Neural crest cell (in vitro differentiated cells): ENCODE measurements around the gene KIF26B. TPM values are rescaled to one million over a fixed set of nuclear protein-coding genes. Genes with fewer than 3 reads are reported as not detected.

Experiments used
- DNase-seq: peaks from one replicate; pipeline ENCODE4 v3.0.0; 2021; ENCODE audit warnings: low read depth, mixed read lengths, low spot score
- H3K27ac Mint-ChIP-seq: one replicate; pipeline ENCODE4 v1.8.0; 2021; ENCODE audit warnings: mild to moderate bottlenecking, mixed read lengths; ENCODE audit not compliant: unreplicated experiment
- H3K27me3 Mint-ChIP-seq: 2 replicates; pipeline ENCODE4 v1.8.0; 2021; ENCODE audit warnings: low read depth, mild to moderate bottlenecking, mixed read lengths
- H3K36me3 Mint-ChIP-seq: 2 replicates; pipeline ENCODE4 v1.8.0; 2021; ENCODE audit warnings: low read depth, mild to moderate bottlenecking, mixed read lengths
- H3K4me1 Mint-ChIP-seq: 2 replicates; pipeline ENCODE4 v1.8.0; 2021; ENCODE audit warnings: mixed read lengths
- H3K4me3 Mint-ChIP-seq: one replicate; pipeline ENCODE4 v1.8.0; 2021; ENCODE audit warnings: mild to moderate bottlenecking, mixed read lengths
- H3K9me3 Mint-ChIP-seq: 2 replicates; pipeline ENCODE4 v1.8.0; 2021; ENCODE audit warnings: mixed read lengths
- total RNA-seq: library from RNA; stranded (reverse); gene quantifications from 2 replicates; pipeline ENCODE4 v1.2.1, GENCODE V29; 2021
- TF ChIP-seq, protein P1 (sequence below): fragments of 200-600 bp; sonication (generic); conservative IDR thresholded peaks from 2 replicates; pipeline ENCODE4 v1.5.0; 2021; ENCODE audit warnings: antibody characterized with exemption, mild to moderate bottlenecking

Gene KIF26B
- total RNA-seq, 1 donor from 2014 or later: 6.2 TPM

DNA sequence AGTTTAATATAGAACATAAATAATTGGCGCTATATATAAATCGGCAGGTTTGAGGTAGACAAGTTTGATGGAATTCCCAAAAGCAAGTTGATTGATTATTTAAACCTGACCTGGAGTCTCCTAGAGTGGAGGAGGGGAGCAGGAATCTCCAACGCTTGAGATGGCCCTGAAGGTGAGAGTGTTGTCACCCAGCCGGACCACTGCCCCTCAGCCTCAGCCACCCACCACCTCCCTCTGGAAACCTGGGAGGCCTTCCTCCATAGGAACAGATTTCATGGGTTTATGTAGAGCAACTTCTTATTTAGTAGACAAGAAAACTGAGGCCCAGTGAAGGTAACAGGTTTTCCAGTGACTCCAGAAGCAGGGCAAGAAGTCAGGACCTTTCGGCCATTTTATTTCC is 389.5 kb downstream of the KIF26B start:
- Mint-ChIP-seq H3K36me3 (no peaks in the 10 kb centered on the region), H3K4me3 (no peak overlapping the region), H3K27ac (no peak overlapping the region), H3K9me3 (no peaks in the 10 kb centered on the region), H3K4me1 (no peaks in the 10 kb centered on the region), H3K27me3 (no peaks in the 10 kb centered on the region)
- TF ChIP-seq, protein P1, sequence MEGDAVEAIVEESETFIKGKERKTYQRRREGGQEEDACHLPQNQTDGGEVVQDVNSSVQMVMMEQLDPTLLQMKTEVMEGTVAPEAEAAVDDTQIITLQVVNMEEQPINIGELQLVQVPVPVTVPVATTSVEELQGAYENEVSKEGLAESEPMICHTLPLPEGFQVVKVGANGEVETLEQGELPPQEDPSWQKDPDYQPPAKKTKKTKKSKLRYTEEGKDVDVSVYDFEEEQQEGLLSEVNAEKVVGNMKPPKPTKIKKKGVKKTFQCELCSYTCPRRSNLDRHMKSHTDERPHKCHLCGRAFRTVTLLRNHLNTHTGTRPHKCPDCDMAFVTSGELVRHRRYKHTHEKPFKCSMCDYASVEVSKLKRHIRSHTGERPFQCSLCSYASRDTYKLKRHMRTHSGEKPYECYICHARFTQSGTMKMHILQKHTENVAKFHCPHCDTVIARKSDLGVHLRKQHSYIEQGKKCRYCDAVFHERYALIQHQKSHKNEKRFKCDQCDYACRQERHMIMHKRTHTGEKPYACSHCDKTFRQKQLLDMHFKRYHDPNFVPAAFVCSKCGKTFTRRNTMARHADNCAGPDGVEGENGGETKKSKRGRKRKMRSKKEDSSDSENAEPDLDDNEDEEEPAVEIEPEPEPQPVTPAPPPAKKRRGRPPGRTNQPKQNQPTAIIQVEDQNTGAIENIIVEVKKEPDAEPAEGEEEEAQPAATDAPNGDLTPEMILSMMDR: no peak
- no peak for DNase-seq

GRCh38 chr1:245546875-245547274 is 392.1 kb downstream of the KIF26B start:
- Mint-ChIP-seq H3K27ac (peak overlapping the region; percentile 86), H3K27me3 (no peaks in the 10 kb centered on the region), H3K9me3 (no peaks in the 10 kb centered on the region), H3K4me1 (peaks cover 14% of the 10 kb centered on the region), H3K4me3 (no peak overlapping the region), H3K36me3 (no peaks in the 10 kb centered on the region)
- no peak for DNase-seq
- TF ChIP-seq, protein P1: no peak

GRCh38 chr1:245549996-245550719 is 395.4 kb downstream of the KIF26B start:
- Mint-ChIP-seq H3K27me3 (no peaks in the 10 kb centered on the region), H3K36me3 (no peaks in the 10 kb centered on the region), H3K27ac (peak overlapping the region; percentile 88), H3K9me3 (no peaks in the 10 kb centered on the region), H3K4me1 (peaks cover 14% of the 10 kb centered on the region), H3K4me3 (no peak overlapping the region)
- TF ChIP-seq, protein P1: no peak
- DNase-seq: peak; percentile 1

GRCh38 chr1:245550720-245551043 is 395.9 kb downstream of the KIF26B start:
- no peak overlapping the region for H3K4me3 Mint-ChIP-seq
- H3K27me3 Mint-ChIP-seq: peaks cover 4% of the 10 kb centered on the region
- H3K36me3 Mint-ChIP-seq: no peaks in the 10 kb centered on the region
- TF ChIP-seq, protein P1: no peak
- no peak for DNase-seq
- no peak overlapping the region for H3K27ac Mint-ChIP-seq
- peaks cover 14% of the 10 kb centered on the region for H3K4me1 Mint-ChIP-seq
- no peaks in the 10 kb centered on the region for H3K9me3 Mint-ChIP-seq

GRCh38 chr1:245551536-245551935 is 396.8 kb downstream of the KIF26B start:
- Mint-ChIP-seq H3K9me3 (no peaks in the 10 kb centered on the region), H3K27me3 (peaks cover 5% of the 10 kb centered on the region), H3K4me3 (no peak overlapping the region), H3K27ac (no peak overlapping the region), H3K4me1 (peaks cover 14% of the 10 kb centered on the region), H3K36me3 (no peaks in the 10 kb centered on the region)
- TF ChIP-seq, protein P1: no peak
- no peak for DNase-seq
